GM18868 (cell line): ENCODE results near the gene ALPL.

Source experiments
- ATAC-seq: cut with Tn5 transposase; IDR thresholded peaks from one replicate; pipeline ENCODE4 v1.9.1; 2021; ENCODE audit warnings: mild to moderate bottlenecking, moderate library complexity; ENCODE audit not compliant: unreplicated experiment

Gene ALPL

GRCh38 chr1:21526441-21526840 lies 17.2 kb downstream of the ALPL start:
- ATAC-seq: no peak

GRCh38 chr1:21530368-21531016 lies 21.3 kb downstream of the ALPL start:
- ATAC-seq: no peak

GRCh38 chr1:21531241-21531640 lies 22.0 kb downstream of the ALPL start:
- ATAC-seq: no peak

GRCh38 chr1:21532496-21532895 lies 23.3 kb downstream of the ALPL start:
- ATAC-seq: no peak

DNA sequence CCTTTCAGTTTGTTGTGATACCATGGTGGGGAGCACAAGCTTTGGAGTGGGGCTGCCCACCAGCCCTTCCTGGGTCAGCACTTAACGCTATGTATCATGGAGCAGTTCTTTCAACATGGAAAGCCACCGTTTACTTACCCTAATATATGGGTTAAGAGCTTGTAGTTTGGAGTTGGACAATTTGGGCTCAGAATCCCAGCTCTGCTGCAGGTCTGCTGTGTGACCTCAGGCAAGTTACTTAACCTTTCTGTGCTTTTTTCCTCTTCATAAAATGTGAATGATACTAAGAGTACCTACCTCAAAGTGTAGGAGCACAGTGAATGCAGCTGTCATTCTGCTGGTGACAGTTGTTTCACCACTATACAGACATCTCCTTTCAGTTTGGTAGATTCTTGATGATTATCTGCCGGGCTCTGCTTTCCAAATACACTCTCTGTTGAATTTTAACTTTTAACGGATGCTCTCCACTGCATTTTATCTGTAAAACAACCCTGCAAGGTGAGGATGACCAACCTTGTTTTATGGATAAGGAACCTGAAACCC lies 23.8 kb downstream of the ALPL start:
- no peak for ATAC-seq

- no peak for ATAC-seq
Measured at GRCh38 chr1:21534146-21534545, 24.9 kb downstream of the ALPL start.

GRCh38 chr1:21534674-21535378 lies 25.6 kb downstream of the ALPL start:
- no peak for ATAC-seq

DNA sequence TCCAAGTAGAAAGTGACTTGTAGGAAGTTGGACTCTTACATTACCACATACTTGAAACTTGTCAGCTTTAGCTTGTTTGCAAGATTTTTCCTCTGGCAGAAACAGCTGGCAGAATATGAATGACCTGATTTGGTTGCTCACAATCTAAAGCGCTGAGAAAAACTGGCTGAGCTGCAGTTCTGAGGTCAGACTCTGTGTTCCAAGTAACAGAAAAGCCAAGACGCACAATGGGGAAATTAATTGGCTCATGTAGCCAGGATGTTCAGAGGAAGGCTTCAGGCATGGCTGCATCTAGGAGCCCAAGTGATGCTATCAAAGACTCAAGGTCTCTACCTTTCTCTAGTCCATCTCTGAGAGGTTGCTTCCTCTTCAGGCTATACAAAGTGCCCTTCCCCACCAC lies 27.0 kb downstream of the ALPL start:
- ATAC-seq: no peak

DNA sequence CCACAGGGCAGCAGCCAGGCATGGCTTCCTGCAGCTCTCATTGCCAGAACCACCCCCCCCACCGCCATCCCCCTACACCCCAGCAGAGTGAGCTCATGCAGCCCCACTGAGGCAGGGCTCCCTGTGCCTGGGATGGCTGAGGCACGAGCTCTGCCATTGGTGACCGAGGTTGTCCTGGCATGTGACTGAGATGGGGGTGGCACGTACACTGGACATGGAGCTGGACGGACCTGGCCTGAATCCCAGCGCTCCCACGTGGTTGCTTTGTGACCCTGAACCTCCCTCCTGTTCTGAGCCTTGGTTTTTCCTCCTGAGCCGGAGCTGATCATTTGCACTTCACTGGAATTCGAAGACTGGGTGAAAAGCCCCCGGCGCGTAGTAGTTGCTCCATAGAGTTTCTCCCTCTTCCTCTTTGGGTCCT lies 28.3 kb downstream of the ALPL start:
- no peak for ATAC-seq

DNA sequence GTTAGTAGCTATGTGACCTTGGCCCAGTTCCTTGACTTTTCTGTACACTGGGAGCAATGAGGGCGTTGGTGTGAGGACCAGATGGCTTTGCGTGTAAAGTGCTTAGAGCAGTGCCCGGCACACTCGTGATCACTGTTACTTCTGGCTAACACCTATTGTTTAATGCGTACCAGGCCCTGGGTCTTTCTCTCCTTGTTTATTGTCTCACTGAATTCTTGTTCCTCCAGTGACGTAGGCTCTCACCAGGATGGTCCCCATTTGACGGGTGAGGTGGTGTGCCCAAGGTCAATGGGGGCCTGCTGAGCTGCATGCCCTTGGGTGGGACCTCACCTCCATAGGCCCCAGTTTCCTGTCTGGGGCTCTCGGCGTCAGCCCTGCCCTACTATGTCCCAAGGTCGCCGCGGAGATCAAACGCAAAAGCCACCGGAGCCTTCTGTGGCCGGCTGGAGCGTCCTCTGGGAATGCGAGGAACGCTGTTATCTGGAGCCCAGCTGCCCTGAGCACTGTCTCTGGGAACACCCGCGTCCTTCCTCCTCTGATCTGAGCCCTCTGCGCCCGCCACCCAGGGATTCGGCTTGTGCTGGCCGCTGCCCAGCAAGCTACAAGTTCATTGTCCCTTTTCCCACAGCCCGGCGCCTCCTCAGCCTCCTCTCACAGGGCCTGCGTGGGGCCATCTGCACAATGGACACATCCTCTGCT lies 28.9 kb downstream of the ALPL start:
- no peak for ATAC-seq

GRCh38 chr1:21539933-21540332 lies 30.7 kb downstream of the ALPL start:
- ATAC-seq: no peak

DNA sequence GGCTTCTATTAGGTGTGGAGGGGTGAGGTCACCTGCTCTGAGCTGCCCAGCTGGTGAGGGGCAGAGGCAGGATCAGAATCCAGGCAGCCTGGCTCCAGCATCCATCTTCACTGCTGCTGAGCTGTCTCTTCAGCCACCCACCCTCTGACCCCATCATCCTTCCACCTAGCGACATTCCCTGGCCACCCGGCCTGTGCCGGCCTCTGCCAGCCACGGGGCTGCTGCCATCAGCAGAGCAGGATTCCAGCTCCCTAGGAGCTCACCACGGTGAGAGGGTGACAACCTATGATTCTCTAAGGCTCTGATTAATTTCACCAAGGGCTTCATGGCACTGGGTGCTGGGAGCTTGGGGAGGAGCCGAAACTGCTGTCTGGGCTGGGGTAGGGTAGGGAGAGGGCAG lies 32.1 kb downstream of the ALPL start:
- ATAC-seq: no peak

DNA sequence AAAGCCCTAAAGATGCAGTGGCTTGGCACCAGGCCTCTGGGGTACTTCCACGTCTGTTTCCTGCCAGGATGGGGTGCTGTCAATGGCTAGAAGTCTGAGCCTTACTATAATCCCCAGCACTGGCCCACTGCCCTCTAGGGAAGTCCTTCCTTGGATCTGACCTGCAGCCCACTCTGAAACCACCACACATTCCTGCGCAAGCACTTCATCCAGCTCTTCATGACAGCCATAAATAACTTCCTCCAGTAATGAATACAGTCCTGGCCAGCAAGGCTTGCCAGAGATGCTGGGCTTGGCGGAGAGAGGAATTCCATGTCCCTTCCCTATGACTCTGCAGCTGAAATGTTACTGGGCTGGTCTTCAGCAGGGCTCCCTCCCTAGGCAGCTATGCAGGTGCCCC lies 32.6 kb downstream of the ALPL start:
- ATAC-seq: no peak

GRCh38 chr1:21543598-21543997 lies 34.4 kb downstream of the ALPL start:
- no peak for ATAC-seq

GRCh38 chr1:21544095-21544494 lies 34.9 kb downstream of the ALPL start:
- ATAC-seq: no peak

DNA sequence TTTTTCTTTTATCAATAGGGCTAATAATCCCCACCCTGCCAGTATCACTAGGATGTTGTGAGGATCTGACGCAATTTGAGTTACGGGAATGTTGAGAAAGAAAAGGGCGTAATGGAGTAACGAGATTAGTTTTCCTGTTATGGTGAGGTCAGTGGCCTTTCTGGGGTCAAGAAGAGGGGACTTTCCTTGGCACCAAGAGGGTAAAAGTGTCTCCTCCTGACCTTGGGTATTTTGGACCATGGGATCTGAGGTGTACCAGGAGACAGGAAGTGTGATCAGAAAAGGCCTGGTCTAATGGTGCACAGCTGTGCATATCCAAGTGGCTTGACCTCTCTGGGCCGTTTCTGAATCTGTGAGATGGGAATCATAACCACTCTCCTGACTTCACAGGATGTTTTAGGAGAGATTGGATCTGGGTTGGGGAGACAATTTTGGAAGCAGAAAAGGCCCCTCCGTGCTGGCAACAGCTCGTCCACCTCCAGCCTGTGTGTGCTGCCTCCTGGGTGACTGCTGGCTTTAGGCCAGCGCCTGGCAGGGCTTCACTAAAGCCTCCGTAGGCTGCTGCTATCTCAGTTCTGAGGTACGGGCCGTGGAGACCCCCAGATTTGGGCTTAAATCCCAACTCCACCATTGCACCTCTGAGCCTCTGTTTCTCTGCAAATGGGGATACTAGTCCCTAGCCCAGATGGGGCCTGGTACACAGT lies 37.1 kb downstream of the ALPL start:
- ATAC-seq: no peak

DNA sequence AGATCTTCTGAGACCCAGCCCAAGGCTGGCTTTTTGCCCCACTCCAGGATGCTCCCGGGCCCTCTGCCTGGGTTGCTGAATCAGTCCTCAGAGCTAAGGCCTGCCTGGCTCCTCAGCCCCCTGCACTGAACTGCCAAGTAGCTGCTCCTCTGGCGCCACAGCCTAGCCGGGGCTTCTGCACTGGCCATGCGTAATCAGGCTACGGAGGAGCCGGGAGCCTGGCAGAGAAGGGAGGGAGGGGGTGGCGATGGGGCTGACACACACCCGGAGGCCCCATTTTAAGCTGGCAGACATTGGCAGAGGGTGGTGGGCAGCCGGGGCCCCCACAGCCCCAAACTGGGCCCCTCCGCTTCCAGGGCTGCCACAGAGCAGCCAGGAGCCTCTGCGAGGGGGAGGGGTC lies 38.7 kb downstream of the ALPL start:
- ATAC-seq: no peak

GRCh38 chr1:21550097-21550496 lies 40.9 kb downstream of the ALPL start:
- ATAC-seq: no peak

- no peak for ATAC-seq
Measured at GRCh38 chr1:21550866-21551475, 41.7 kb downstream of the ALPL start.

DNA sequence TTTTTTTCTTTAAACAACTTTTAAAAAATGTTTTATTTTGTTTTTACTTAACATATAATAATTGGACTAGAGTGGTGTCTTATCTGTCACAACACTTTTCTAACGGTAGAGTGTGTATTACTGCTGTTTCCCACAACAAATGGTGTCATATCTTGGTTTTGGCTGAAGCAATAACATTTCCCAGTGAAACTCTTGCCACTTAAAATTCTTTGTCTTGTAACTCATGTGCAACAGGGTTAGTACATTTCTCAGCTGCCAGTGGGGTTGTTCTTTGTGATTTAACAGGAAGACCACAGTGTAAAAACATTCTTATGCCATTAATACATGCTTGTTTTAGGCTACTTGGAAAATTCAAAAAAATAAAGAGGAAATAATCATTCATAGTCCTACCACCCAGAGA lies 43.5 kb downstream of the ALPL start:
- ATAC-seq: no peak
